Colonic mucosa (tissue), 4 donors: ENCODE data around the gene ATCAY. TPM values are rescaled to one million over a fixed set of nuclear protein-coding genes. Genes with fewer than 3 reads are reported as not detected.

Experiments
- DNase-seq: peaks from one replicate; pipeline ENCODE4 v3.0.0-alpha.2; 2020
- H3K27ac ChIP-seq: fragments of 200-600 bp; one replicate; pipeline ENCODE4 v1.8.0; 2021
- H3K27me3 ChIP-seq: fragments of 200-600 bp; one replicate; pipeline ENCODE4 v1.8.0; 2021
- H3K36me3 ChIP-seq: fragments of 200-600 bp; one replicate; pipeline ENCODE4 v1.8.0; 2021
- H3K4me1 ChIP-seq: fragments of 200-600 bp; one replicate; pipeline ENCODE4 v1.8.0; 2021; ENCODE audit warnings: mild to moderate bottlenecking
- H3K4me3 ChIP-seq: fragments of 200-600 bp; one replicate; pipeline ENCODE4 v1.8.0; 2021
- H3K9ac ChIP-seq, 2 donors: one replicate each; pipeline ENCODE4 v1.7.0; 2013; ENCODE audit warnings: control low read depth in 2 of 2, low read depth in 2 of 2, low read length in 2 of 2
- H3K9me3 ChIP-seq: fragments of 200-600 bp; one replicate; pipeline ENCODE4 v1.8.0; 2021
- intact Hi-C: fragments of 100-400 bp; cut with DNase I; formaldehyde crosslinking; loops from one replicate; pipeline ENCODE4 v1.14.1; 2022
- total RNA-seq, 2 donors: library from RNA; stranded (reverse); fragmentation: NEBNext Ultra II Directional in 1 of 2; extraction: Animal tissue kit (Norgen Biotek cat#: 25700) in 1 of 2; gene quantifications; one replicate each; pipeline ENCODE4 v1.2.1, GENCODE V29; 2021
- TF ChIP-seq, protein P1 (sequence below): fragments of 200-600 bp; IDR thresholded peaks from one replicate; pipeline ENCODE4 v1.8.0; 2022; ENCODE audit warnings: antibody characterized with exemption, mild to moderate bottlenecking
- donor health status: healthy.
- donor health status: DM: no; HTN: no; CAD: no.
- donor health status: DM: no; HTN: no; CAD: no.

The ATCAY gene
- total RNA-seq, 2 donors from 2014 or later, result 0.12 to 1.0 TPM

DNA sequence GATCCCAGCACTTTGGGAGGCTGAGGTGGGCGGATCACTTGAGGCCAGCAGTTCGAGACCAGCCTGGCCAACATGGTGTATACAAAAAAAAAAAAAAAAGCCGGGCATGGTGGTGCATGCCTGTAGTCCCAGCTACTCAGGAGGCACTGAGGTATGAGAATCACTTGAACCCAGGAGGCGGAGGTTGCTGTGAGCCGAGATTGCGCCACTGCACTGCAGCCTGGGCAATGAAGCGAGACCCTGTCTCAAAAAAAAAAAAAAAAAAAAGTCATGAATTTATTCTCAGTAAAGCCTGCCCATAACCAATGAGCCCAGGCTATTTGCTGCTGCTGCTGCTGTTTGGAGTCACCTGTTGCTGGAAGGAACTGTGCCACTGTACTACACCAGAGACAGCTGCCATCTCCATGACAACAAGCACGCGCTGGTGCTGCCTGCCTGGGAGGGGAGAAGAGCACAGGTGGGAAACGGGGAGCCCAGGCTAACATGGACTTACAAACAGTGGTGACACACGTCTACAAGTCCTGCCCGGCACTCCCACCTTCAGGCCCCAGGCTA is 23.0 kb upstream of the ATCAY start:
- Histone ChIP-seq H3K9ac (no peak overlapping the region), H3K4me1 (no peaks in the 10 kb centered on the region), H3K4me3 (no peak overlapping the region), H3K9me3 (no peaks in the 10 kb centered on the region), H3K36me3 (no peaks in the 10 kb centered on the region), H3K27me3 (no peaks in the 10 kb centered on the region), H3K27ac (no peak overlapping the region)
- no peak for DNase-seq
- TF ChIP-seq, protein P1, sequence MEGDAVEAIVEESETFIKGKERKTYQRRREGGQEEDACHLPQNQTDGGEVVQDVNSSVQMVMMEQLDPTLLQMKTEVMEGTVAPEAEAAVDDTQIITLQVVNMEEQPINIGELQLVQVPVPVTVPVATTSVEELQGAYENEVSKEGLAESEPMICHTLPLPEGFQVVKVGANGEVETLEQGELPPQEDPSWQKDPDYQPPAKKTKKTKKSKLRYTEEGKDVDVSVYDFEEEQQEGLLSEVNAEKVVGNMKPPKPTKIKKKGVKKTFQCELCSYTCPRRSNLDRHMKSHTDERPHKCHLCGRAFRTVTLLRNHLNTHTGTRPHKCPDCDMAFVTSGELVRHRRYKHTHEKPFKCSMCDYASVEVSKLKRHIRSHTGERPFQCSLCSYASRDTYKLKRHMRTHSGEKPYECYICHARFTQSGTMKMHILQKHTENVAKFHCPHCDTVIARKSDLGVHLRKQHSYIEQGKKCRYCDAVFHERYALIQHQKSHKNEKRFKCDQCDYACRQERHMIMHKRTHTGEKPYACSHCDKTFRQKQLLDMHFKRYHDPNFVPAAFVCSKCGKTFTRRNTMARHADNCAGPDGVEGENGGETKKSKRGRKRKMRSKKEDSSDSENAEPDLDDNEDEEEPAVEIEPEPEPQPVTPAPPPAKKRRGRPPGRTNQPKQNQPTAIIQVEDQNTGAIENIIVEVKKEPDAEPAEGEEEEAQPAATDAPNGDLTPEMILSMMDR, result no peak
- intact Hi-C loops, result loop anchor here (10.0 kb wide), 1 partner anchor 347 kb away; no protein-coding TSS in a partner anchor

DNA sequence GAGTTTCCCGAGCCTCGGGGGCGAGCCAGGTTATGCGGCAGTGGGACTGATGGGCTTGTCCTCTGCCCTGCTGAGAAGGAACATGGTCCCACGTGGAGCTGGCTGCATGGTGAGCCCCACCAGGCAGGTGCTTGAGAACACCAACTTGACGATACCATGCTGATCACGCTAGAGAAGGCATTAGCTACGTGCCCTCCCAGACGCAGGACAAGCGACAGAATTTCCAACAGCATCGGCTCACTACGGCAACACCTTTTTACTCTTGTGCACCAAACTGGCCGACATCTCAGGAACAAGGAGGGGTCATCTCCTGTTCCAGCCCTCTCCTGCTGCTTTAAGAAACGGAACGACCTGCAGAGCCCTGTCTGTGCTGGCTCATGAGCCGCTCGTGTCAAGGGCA is 20.0 kb upstream of the ATCAY start:
- no peak overlapping the region for H3K27ac ChIP-seq
- TF ChIP-seq, protein P1, result no peak
- no peak for DNase-seq
- intact Hi-C loops, result no loop called here
- H3K4me3 ChIP-seq, result no peak overlapping the region
- H3K27me3 ChIP-seq, result no peaks in the 10 kb centered on the region
- H3K9me3 ChIP-seq, result no peaks in the 10 kb centered on the region
- H3K4me1 ChIP-seq, result no peaks in the 10 kb centered on the region
- H3K9ac ChIP-seq, result no peak overlapping the region
- no peaks in the 10 kb centered on the region for H3K36me3 ChIP-seq

DNA sequence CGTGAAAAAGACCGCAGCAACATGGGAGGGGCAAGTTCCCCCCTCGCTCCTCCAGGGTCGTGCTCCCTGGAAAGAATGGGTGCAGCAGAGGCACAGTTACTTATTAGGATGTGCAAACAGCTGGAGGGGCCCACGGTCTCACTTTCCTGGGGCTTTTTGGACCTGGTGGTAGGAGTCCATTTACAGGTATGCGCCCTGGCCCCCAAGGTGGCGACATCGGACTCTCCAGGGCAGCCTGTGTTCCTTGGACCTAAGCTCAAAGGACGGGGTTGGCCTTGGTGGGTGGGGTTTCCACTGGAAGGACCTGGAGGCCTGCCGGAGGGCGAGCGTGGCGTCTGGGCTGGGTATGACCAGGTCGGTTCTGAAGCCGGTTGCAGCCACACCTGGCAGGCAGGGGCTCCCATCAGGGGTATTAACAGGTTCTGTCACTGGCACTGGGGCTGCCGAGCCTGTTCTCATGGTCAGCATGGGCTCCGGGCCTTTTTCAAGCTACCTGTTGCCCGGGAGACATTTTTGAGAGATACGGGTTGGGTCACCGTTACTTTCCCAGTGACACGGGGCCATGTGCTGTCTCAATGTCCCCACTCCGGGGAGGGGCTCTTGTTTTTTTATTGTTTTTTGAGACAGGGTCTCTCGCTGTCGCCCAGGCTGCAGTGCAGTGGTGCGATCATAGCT is 17.5 kb upstream of the ATCAY start:
- Histone ChIP-seq H3K9ac (no peak overlapping the region), H3K4me3 (no peak overlapping the region), H3K36me3 (no peaks in the 10 kb centered on the region), H3K27ac (no peak overlapping the region), H3K9me3 (no peaks in the 10 kb centered on the region), H3K27me3 (peaks cover 6% of the 10 kb centered on the region), H3K4me1 (no peaks in the 10 kb centered on the region)
- intact Hi-C loops, result no loop called here
- DNase-seq, result no peak
- TF ChIP-seq, protein P1, result no peak

DNA sequence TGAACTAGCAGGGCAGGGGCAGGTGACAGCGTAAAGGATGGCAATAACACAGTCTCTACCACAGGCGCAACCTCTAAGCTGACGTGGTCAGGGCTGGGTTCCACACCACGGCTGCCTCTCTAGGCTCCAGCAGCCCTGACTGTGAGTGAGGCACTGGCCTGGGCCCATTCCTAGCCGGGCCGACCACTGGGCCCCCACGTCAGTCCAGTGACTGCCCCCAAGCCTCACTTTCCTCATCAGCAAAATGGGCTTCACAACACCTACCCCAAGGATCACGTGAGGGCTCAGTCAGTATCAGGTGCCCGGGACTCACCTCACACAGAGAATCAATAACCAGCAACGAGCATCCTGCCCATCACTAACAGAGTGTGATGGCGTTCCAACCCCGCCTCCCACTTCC is 16.8 kb upstream of the ATCAY start:
- Histone ChIP-seq H3K27ac (no peak overlapping the region), H3K4me3 (no peak overlapping the region), H3K27me3 (peaks cover 13% of the 10 kb centered on the region), H3K36me3 (no peaks in the 10 kb centered on the region), H3K9me3 (no peaks in the 10 kb centered on the region), H3K4me1 (no peaks in the 10 kb centered on the region), H3K9ac (no peak overlapping the region)
- TF ChIP-seq, protein P1, result no peak
- no peak for DNase-seq
- intact Hi-C loops, result no loop called here

DNA sequence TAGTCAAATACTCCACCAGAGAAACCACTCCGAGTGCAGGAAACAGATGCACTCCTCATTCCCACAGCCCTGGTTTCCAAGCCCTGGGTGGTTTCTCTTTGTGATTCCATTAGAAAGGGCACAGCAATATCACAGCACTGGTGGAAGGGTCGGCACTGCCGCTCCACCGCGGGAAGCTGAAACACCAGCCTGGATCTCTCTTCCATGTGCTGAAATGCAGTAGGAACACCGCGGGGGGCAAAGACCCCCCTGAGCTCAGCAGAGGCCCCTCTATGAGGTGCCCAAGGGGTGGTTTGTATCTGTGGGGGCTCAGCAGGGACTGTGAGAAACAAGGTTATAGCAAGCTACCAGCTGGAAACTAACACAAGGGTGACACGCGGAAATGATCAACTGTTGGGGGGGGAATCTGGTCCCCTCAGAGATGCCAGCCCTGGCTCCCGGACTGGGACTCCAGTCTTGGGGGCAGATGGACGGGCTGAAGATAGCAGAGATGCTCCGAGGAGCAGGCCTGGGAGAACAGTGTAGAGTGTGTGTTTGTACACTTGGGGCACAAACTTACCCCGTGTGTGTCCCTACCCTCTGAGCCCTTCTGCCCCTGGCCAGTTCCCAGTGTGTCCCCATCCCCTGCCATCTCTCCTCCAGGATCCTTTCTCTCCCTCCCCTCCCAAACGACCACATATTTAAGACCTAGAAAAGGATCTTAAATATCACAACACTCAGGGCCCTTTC is 13.4 kb upstream of the ATCAY start:
- no peak overlapping the region for H3K9ac ChIP-seq
- DNase-seq, result no peak
- no peaks in the 10 kb centered on the region for H3K9me3 ChIP-seq
- H3K4me3 ChIP-seq, result no peak overlapping the region
- peaks cover 21% of the 10 kb centered on the region for H3K27me3 ChIP-seq
- H3K4me1 ChIP-seq, result no peaks in the 10 kb centered on the region
- TF ChIP-seq, protein P1, result no peak
- intact Hi-C loops, result no loop called here
- no peak overlapping the region for H3K27ac ChIP-seq
- H3K36me3 ChIP-seq, result no peaks in the 10 kb centered on the region
